ENCODE data around the gene ZNF773. TPM values are rescaled to one million over a fixed set of nuclear protein-coding genes. Genes with fewer than 3 reads are reported as not detected.

The ZNF773 gene
- polyA plus RNA-seq, 1 of the 3 experiments (the other 2 are of a cell fraction): 6.6 TPM

DNA sequence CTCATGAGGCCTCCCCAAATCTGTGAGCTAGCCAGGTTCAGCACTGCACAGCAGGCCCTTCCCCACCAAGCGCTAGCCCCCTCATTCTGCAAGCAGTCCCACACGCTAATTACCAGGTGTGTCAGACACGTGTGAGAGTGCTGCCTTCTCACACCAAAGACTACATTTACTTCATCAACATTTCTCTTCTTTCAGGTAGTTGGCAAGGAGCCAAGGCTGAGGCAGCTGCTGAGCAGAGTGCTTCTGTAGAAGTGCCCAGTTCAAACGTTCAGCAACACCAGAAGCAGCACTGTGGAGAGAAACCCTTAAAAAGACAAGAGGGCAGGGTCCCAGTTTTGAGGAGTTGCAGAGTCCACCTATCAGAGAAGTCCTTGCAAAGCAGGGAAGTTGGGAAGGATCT lies 6.4 kb downstream of the ZNF773 start:
- WGBS (ENCODE audit: low lambda C conversion rate): 50% methylated on average over 4 of the region's 4 CpGs
- Histone ChIP-seq H4K20me1 (ENCODE audit: insufficient read depth) (no peaks in the 10 kb centered on the region), H3K9ac (no peak overlapping the region), H3K27ac (ENCODE audit: low read depth in 2 of 2, low read length in 1 of 2) (no peak overlapping the region), H3F3A (replicated peaks; ENCODE audit: insufficient read depth) (peaks cover 10% of the 10 kb centered on the region), H3K4me2 (no peak overlapping the region), H3K27me3 (ENCODE audit: insufficient read depth) (no peaks in the 10 kb centered on the region), H3K4me3 (ENCODE audit: low read depth in 2 of 2, low read length in 1 of 2) (peak overlapping the region in 1 of 2 experiments; percentile 2; a peak in 1 of 4 replicates), H3K79me2 (ENCODE audit: insufficient read depth) (peaks cover 28% of the 10 kb centered on the region), H3K9me3 (peaks cover 10% of the 10 kb centered on the region), H3K36me3 (replicated peaks in 1 of 2; ENCODE audit: control insufficient read depth in 1 of 2, insufficient read depth in 2 of 2, low read length in 1 of 2) (peaks cover 34 to 64% of the 10 kb centered on the region in 2 experiments), H3K9me2 (no peaks in the 10 kb centered on the region), H2AFZ (ENCODE audit: low read depth) (no peak overlapping the region), H3K4me1 (ENCODE audit: control insufficient read depth in 1 of 2, insufficient read depth in 2 of 2, low read depth in 1 of 2, low read length in 1 of 2) (no peaks in the 10 kb centered on the region)
- DNase-seq: no peak
- POLR2A ChIA-PET: no interaction called here
- CTCF ChIA-PET: no interaction called here
- TF ChIP-seq MXI1 (IDR thresholded peaks at IDR 0.05; ENCODE audit: low read depth, low read length) (no peak), CHD2 (IDR thresholded peaks at IDR 0.05; ENCODE audit: low read length, partially characterized antibody) (no peak), NFIC (IDR thresholded peaks at IDR 0.05; ENCODE audit: borderline replicate concordance) (no peak), FOXJ3 (CRISPR knock-in tag; IDR thresholded peaks at IDR 0.05) (no peak), TCF12 (IDR thresholded peaks at IDR 0.05) (no peak), GABPA (IDR thresholded peaks at IDR 0.05; ENCODE audit: low read depth) (no peak), ELF1 (IDR thresholded peaks at IDR 0.05) (no peak), SMC3 (IDR thresholded peaks at IDR 0.05; ENCODE audit: low read depth, low read length) (no peak), POLR2AphosphoS5 (IDR thresholded peaks at IDR 0.05; ENCODE audit: low read depth, low read length) (no peak), TAF1 (IDR thresholded peaks at IDR 0.05; ENCODE audit: borderline replicate concordance, low read depth, low read length) (no peak), GATA2 (CRISPR knock-in tag; IDR thresholded peaks at IDR 0.05) (no peak), EZH2phosphoT487 (IDR thresholded peaks at IDR 0.05; ENCODE audit: borderline replicate concordance, low read depth) (no peak), YY1 (IDR thresholded peaks at IDR 0.05; ENCODE audit: low read depth) (no peak), USF1 (IDR thresholded peaks at IDR 0.05; ENCODE audit: borderline replicate concordance, low read depth) (no peak), MEF2A (IDR thresholded peaks at IDR 0.05; ENCODE audit: borderline replicate concordance, low read depth) (no peak), FOSL2 (IDR thresholded peaks at IDR 0.05; ENCODE audit: borderline replicate concordance, low read depth) (no peak)
- TF ChIP-seq, protein P1, sequence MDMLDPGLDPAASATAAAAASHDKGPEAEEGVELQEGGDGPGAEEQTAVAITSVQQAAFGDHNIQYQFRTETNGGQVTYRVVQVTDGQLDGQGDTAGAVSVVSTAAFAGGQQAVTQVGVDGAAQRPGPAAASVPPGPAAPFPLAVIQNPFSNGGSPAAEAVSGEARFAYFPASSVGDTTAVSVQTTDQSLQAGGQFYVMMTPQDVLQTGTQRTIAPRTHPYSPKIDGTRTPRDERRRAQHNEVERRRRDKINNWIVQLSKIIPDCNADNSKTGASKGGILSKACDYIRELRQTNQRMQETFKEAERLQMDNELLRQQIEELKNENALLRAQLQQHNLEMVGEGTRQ (IDR thresholded peaks at IDR 0.05; ENCODE audit: borderline replicate concordance, low read depth, low read length): no peak
- TF ChIP-seq, protein P2, sequence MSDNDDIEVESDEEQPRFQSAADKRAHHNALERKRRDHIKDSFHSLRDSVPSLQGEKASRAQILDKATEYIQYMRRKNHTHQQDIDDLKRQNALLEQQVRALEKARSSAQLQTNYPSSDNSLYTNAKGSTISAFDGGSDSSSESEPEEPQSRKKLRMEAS (IDR thresholded peaks at IDR 0.05; ENCODE audit: low read depth): no peak
- TF ChIP-seq, protein P3, sequence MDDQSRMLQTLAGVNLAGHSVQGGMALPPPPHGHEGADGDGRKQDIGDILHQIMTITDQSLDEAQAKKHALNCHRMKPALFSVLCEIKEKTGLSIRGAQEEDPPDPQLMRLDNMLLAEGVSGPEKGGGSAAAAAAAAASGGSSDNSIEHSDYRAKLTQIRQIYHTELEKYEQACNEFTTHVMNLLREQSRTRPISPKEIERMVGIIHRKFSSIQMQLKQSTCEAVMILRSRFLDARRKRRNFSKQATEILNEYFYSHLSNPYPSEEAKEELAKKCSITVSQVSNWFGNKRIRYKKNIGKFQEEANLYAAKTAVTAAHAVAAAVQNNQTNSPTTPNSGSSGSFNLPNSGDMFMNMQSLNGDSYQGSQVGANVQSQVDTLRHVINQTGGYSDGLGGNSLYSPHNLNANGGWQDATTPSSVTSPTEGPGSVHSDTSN (IDR thresholded peaks at IDR 0.05): no peak
- TF ChIP-seq, protein P4, sequence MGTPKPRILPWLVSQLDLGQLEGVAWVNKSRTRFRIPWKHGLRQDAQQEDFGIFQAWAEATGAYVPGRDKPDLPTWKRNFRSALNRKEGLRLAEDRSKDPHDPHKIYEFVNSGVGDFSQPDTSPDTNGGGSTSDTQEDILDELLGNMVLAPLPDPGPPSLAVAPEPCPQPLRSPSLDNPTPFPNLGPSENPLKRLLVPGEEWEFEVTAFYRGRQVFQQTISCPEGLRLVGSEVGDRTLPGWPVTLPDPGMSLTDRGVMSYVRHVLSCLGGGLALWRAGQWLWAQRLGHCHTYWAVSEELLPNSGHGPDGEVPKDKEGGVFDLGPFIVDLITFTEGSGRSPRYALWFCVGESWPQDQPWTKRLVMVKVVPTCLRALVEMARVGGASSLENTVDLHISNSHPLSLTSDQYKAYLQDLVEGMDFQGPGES (IDR thresholded peaks at IDR 0.05; ENCODE audit: low read depth, low read length): no peak

All from SK-N-SH (cell line).